ENCODE measurements around the gene NPTXR. TPM values are rescaled to one million over a fixed set of nuclear protein-coding genes. Genes with fewer than 3 reads are reported as not detected.

The NPTXR gene
- total and polyA plus RNA-seq, 4 donors, result 0.98 to 5.8 (median 2.8) TPM

- no peak overlapping the region for H3K4me3 ChIP-seq
These were observed 69.2 kb downstream of the NPTXR start for GRCh38 chr22:38774496-38775166.

GRCh38 chr22:38773363-38773946 is 70.4 kb downstream of the NPTXR start:
- Histone ChIP-seq H3K9ac (ENCODE audit: insufficient read depth in 1 of 2, low read length in 2 of 2) (no peak overlapping the region), H3K27ac (ENCODE audit: low read depth in 1 of 2, low read length in 1 of 2) (no peak overlapping the region), H3K4me3 (no peak overlapping the region), H3K36me3 (ENCODE audit: control insufficient read depth in 4 of 4, insufficient read depth in 4 of 4, low read length in 4 of 4) (no peaks in the 10 kb centered on the region), H3K4me1 (ENCODE audit: control insufficient read depth in 5 of 5, insufficient read depth in 5 of 5, low read length in 5 of 5) (no peaks in the 10 kb centered on the region), H3K27me3 (ENCODE audit: control insufficient read depth in 3 of 3, insufficient read depth in 3 of 3, low read length in 2 of 3) (no peaks in the 10 kb centered on the region), H3K9me3 (ENCODE audit: control insufficient read depth in 4 of 4, insufficient read depth in 3 of 4, low read length in 3 of 4) (no peaks in the 10 kb centered on the region)
- no peak for TF ChIP-seq CTCF (IDR thresholded peaks at IDR 0.05; ENCODE audit: control extremely low read depth, extremely low read depth)
- DNase-seq (no peak), ATAC-seq (ENCODE audit: insufficient read depth, low FRiP score) (no peak)
- WGBS, 2 donors, result 96 to 98% methylated on average over 4 of the region's 4 CpGs

More at GRCh38 chr22:38774496-38775166, 69.2 kb downstream of the NPTXR start:
- DNase-seq (no peak), ATAC-seq (ENCODE audit: insufficient read depth, low FRiP score) (no peak)
- WGBS, 2 donors, result 79 to 82% methylated on average over 11 of the region's 11 CpGs
- Histone ChIP-seq H3K27me3 (ENCODE audit: control insufficient read depth in 3 of 3, insufficient read depth in 3 of 3, low read length in 2 of 3) (no peaks in the 10 kb centered on the region), H3K4me1 (ENCODE audit: control insufficient read depth in 5 of 5, insufficient read depth in 5 of 5, low read length in 5 of 5) (no peaks in the 10 kb centered on the region), H3K36me3 (ENCODE audit: control insufficient read depth in 4 of 4, insufficient read depth in 4 of 4, low read length in 4 of 4) (peaks cover 0 to 9% (median 0%) of the 10 kb centered on the region in 4 donors), H3K27ac (ENCODE audit: low read depth in 1 of 2, low read length in 1 of 2) (no peak overlapping the region), H3K9ac (ENCODE audit: insufficient read depth in 1 of 2, low read length in 2 of 2) (no peak overlapping the region), H3K9me3 (ENCODE audit: control insufficient read depth in 4 of 4, insufficient read depth in 3 of 4, low read length in 3 of 4) (no peaks in the 10 kb centered on the region)
- TF ChIP-seq CTCF (IDR thresholded peaks at IDR 0.05; ENCODE audit: control extremely low read depth, extremely low read depth), result no peak

GRCh38 chr22:38772623-38772873 is 71.3 kb downstream of the NPTXR start:
- H3K36me3 ChIP-seq (ENCODE audit: control insufficient read depth in 4 of 4, insufficient read depth in 4 of 4, low read length in 4 of 4), result no peaks in the 10 kb centered on the region
- no peak overlapping the region for H3K9ac ChIP-seq (ENCODE audit: insufficient read depth in 1 of 2, low read length in 2 of 2)
- no peak overlapping the region for H3K4me3 ChIP-seq
- H3K4me1 ChIP-seq (ENCODE audit: control insufficient read depth in 5 of 5, insufficient read depth in 5 of 5, low read length in 5 of 5), result no peaks in the 10 kb centered on the region
- no peaks in the 10 kb centered on the region for H3K27me3 ChIP-seq (ENCODE audit: control insufficient read depth in 3 of 3, insufficient read depth in 3 of 3, low read length in 2 of 3)
- no peak for ATAC-seq (ENCODE audit: insufficient read depth, low FRiP score)
- no peak for TF ChIP-seq CTCF (IDR thresholded peaks at IDR 0.05; ENCODE audit: control extremely low read depth, extremely low read depth)
- no peak for DNase-seq
- no peak overlapping the region for H3K27ac ChIP-seq (ENCODE audit: low read depth in 1 of 2, low read length in 1 of 2)
- H3K9me3 ChIP-seq (ENCODE audit: control insufficient read depth in 4 of 4, insufficient read depth in 3 of 4, low read length in 3 of 4), result no peaks in the 10 kb centered on the region
- 85 to 93% methylated on average over 8 of the region's 8 CpGs for WGBS, 2 donors
